ENCODE measurements around the gene PTPRN2.

DNA sequence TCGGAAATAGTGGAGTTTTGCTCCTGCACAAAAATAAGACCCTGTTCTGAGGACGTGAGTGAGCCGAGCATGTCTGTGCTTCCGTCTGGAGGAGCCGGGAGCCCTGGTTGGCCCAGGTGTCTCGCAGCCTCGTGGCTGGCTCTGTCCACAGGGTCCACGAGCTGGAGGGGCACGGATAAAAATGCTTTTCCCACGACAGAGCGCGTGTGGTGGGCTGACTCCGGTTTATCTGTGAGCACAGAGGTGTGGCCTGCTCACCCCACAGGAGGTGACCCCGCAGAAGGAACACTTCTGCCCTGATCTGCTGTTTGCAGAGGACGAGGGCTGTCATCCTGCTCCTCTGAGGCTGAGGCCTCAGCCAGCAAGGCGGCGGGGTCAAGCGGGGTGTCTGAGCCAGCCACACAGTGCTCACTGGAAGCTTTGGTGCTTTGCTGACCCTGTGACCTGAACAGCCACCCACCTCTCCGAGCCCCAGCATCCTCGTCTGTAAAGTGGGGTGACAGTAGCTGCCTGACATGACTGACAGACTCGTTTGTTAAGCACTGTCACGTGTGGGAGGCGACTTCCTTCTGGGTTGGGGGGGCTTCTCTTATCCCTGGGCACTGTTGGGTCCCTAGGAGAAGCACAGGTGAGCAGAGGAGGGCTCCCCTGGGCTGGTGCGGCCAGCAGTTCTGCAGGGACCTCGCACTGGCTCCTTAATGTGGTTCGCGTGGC, 1088.3 kb downstream of the PTPRN2 start:
- TF ChIP-seq, protein P1, sequence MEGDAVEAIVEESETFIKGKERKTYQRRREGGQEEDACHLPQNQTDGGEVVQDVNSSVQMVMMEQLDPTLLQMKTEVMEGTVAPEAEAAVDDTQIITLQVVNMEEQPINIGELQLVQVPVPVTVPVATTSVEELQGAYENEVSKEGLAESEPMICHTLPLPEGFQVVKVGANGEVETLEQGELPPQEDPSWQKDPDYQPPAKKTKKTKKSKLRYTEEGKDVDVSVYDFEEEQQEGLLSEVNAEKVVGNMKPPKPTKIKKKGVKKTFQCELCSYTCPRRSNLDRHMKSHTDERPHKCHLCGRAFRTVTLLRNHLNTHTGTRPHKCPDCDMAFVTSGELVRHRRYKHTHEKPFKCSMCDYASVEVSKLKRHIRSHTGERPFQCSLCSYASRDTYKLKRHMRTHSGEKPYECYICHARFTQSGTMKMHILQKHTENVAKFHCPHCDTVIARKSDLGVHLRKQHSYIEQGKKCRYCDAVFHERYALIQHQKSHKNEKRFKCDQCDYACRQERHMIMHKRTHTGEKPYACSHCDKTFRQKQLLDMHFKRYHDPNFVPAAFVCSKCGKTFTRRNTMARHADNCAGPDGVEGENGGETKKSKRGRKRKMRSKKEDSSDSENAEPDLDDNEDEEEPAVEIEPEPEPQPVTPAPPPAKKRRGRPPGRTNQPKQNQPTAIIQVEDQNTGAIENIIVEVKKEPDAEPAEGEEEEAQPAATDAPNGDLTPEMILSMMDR (IDR thresholded peaks at IDR 0.05) = no peak
- TF ChIP-seq POLR2A (IDR thresholded peaks at IDR 0.05) = no peak
